Sigmoid colon (tissue), 7 donors: ENCODE measurements around the gene EIF1B. TPM values are rescaled to one million over a fixed set of nuclear protein-coding genes. Genes with fewer than 3 reads are reported as not detected.

Experiments
- DNase-seq: peaks from one replicate; pipeline ENCODE4 v3.0.0-alpha.2; 2019
- H3K27ac ChIP-seq, 4 donors: fragments of 200-600 bp; sonication (generic); one replicate each; pipeline ENCODE4 v1.5.1; 2016 to 2019; ENCODE audit warnings: mild to moderate bottlenecking in 1 of 4
- H3K27me3 ChIP-seq, 3 donors: fragments of 200-600 bp; sonication (generic); one replicate each; pipeline ENCODE4 v1.5.1; 2019; ENCODE audit warnings: mild to moderate bottlenecking in 1 of 3
- H3K36me3 ChIP-seq, 4 donors: fragments of 200-600 bp; sonication (generic); one replicate each; pipeline ENCODE4 v1.5.1; 2016 to 2019
- H3K4me1 ChIP-seq, 4 donors: fragments of 200-600 bp; sonication (generic); one replicate each; pipeline ENCODE4 v1.5.1; 2017 to 2019
- H3K4me3 ChIP-seq, 4 donors: fragments of 200-600 bp; sonication (generic); one replicate each; pipeline ENCODE4 v1.5.1; 2017 to 2019; ENCODE audit warnings: mild to moderate bottlenecking in 2 of 4, moderate library complexity in 1 of 4
- H3K9me3 ChIP-seq, 4 donors: fragments of 200-600 bp in 3 of 4; sonication (generic) in 3 of 4; one replicate each; pipeline versions ENCODE4 v1.5.1 to v1.6.1; 2013 to 2019
- CTCF ChIP-seq, 4 experiments: fragments of 450-650 bp in 3 of 4; fragments of 200-600 bp in 1 of 4; IDR thresholded peaks; one replicate each; pipeline ENCODE4 v1.5.1; 2016 to 2019; ENCODE audit warnings: antibody characterized with exemption in 4 of 4, mild to moderate bottlenecking in 3 of 4, moderate library complexity in 2 of 4
- EP300 ChIP-seq, 4 donors: sonication (generic); formaldehyde crosslinking; IDR thresholded peaks; one replicate each; pipeline ENCODE4 v1.6.1; 2017; ENCODE audit warnings: antibody characterized with exemption in 4 of 4
- POLR2A ChIP-seq, 2 donors: fragments of 450-650 bp; IDR thresholded peaks; one replicate each; pipeline ENCODE4 v1.6.1; 2016; ENCODE audit warnings: antibody characterized with exemption in 2 of 2, mild to moderate bottlenecking in 2 of 2, moderate library complexity in 2 of 2
- POLR2AphosphoS5 ChIP-seq, 4 donors: sonication (generic); formaldehyde crosslinking; IDR thresholded peaks; one replicate each; pipeline ENCODE4 v1.6.1; 2017; ENCODE audit warnings: antibody characterized with exemption in 4 of 4
- WGBS, 2 donors: extraction: QIAGEN DNeasy Blood & Tissue Kit; methylation state at CpG; one replicate each; pipeline ENCODE4 v1.1.7; 2013; 5-methylcytosine and 5-hydroxymethylcytosine counted together
- intact Hi-C: fragments of 100-400 bp; cut with DNase I; formaldehyde crosslinking; loops from one replicate; pipeline ENCODE4 v1.15.1; 2023
- polyA plus RNA-seq, 3 donors: library from polyadenylated mRNA; stranded (reverse); fragments of 200-250 nt; gene quantifications; one replicate each; pipeline ENCODE4 v1.2.3, GENCODE V29; 2013
- total RNA-seq, 4 donors: library from RNA; depleted of rRNA; stranded (reverse); fragments of >200 nt; gene quantifications; one replicate each; pipeline ENCODE4 v1.1.0, GENCODE V29; 2016
- donor health status: healthy with polysubstance abuse.
- donor health status: Bipolar disorder and iron deficiency.
- donor health status: healthy.

EIF1B gene
- total RNA-seq (10 to 100 TPM; 27.1 to 42.8 (median 39.5) TPM), polyA plus RNA-seq (10 to 100 TPM; 54.8 to 94.1 (median 69.7) TPM)

- peak; percentile 99 for DNase-seq
- WGBS, 2 donors, result 0 to 1% methylated on average over 50 of the region's 50 CpGs
- TF ChIP-seq EP300 (IDR thresholded peaks at IDR 0.05), result peak in 1 of 4 donors; percentile 30
- TF ChIP-seq POLR2A (IDR thresholded peaks at IDR 0.05), result peak; percentile 76 to 92
- peak; percentile 61 to 84 (median 76) for TF ChIP-seq CTCF (IDR thresholded peaks at IDR 0.05)
- peak; percentile 97 to 99 (median 98) for TF ChIP-seq POLR2AphosphoS5 (IDR thresholded peaks at IDR 0.05)
- peaks cover 0 to 34% (median 29%) of the 10 kb centered on the region in 4 donors for H3K4me1 ChIP-seq
- intact Hi-C loops, result loop anchor here (2.0 kb wide), 1 partner anchor 147 kb away; the partner anchor contains the start of gene RPL14
- H3K4me3 ChIP-seq, result peak within 1 kb of the TSS; percentile 75 to 95 (median 90)
- H3K9me3 ChIP-seq, result no peaks in the 10 kb centered on the region
- H3K27ac ChIP-seq, result peak within 1 kb of the TSS; percentile 90 to 99 (median 98)
- H3K27me3 ChIP-seq, result no peaks in the 10 kb centered on the region
- H3K36me3 ChIP-seq, result peaks cover 6 to 35% (median 12%) of the 10 kb centered on the region in 4 donors
Observed at GRCh38 chr3:40309418-40309924, at the start of gene EIF1B. Gene EIF1B (plus strand): TSS chr3:40309707. CDS start chr3:40309942, 235 bp downstream.

- Histone ChIP-seq H3K9me3 (no peaks in the 10 kb centered on the region), H3K27ac (no peak overlapping the region), H3K4me1 (no peaks in the 10 kb centered on the region), H3K27me3 (no peaks in the 10 kb centered on the region), H3K4me3 (no peak overlapping the region), H3K36me3 (no peaks in the 10 kb centered on the region)
- intact Hi-C loops, result no loop called here
- DNase-seq, result no peak
- TF ChIP-seq EP300 (IDR thresholded peaks at IDR 0.05) (no peak), POLR2A (IDR thresholded peaks at IDR 0.05) (no peak), CTCF (IDR thresholded peaks at IDR 0.05) (no peak), POLR2AphosphoS5 (IDR thresholded peaks at IDR 0.05) (no peak)
Observed at GRCh38 chr3:40262331-40262730, 47.2 kb upstream of the EIF1B start.

GRCh38 chr3:40264451-40264850 lies 45.1 kb upstream of the EIF1B start:
- H3K9me3 ChIP-seq, result no peaks in the 10 kb centered on the region
- 71 to 76% methylated on average over 1 of the region's 1 CpG for WGBS, 2 donors
- DNase-seq, result no peak
- no peaks in the 10 kb centered on the region for H3K36me3 ChIP-seq
- H3K4me3 ChIP-seq, result no peak overlapping the region
- intact Hi-C loops, result no loop called here
- no peak overlapping the region for H3K27ac ChIP-seq
- H3K4me1 ChIP-seq, result no peaks in the 10 kb centered on the region
- no peaks in the 10 kb centered on the region for H3K27me3 ChIP-seq
- TF ChIP-seq CTCF (IDR thresholded peaks at IDR 0.05), result no peak

- Histone ChIP-seq H3K4me3 (no peak overlapping the region), H3K9me3 (no peaks in the 10 kb centered on the region), H3K36me3 (no peaks in the 10 kb centered on the region), H3K27ac (no peak overlapping the region), H3K4me1 (no peaks in the 10 kb centered on the region), H3K27me3 (no peaks in the 10 kb centered on the region)
- TF ChIP-seq CTCF (IDR thresholded peaks at IDR 0.05) (no peak), POLR2AphosphoS5 (IDR thresholded peaks at IDR 0.05) (no peak), POLR2A (IDR thresholded peaks at IDR 0.05) (no peak), EP300 (IDR thresholded peaks at IDR 0.05) (no peak)
- intact Hi-C loops, result no loop called here
- no peak for DNase-seq
Observed at GRCh38 chr3:40265181-40265580, 44.3 kb upstream of the EIF1B start.
